Measurements from ENCODE around the gene ABCA9.

DNA sequence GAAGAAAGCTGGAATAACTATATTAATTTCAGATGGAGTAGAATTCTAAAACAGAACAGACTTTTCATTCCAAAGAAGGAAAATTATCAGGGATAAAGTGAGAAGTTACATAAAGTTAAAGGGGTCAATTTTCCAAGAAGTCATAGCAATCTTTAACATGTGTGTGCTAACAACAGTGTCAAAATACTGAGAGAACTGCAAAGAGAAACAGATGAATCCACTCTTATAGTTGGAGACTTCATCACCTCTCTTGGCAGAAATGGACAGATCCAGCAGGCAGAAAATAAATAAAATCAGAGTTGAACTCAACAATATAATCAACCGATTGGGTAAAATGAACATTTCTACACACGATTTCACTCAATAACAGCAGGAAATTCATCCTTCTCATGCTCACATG lies 5.4 kb downstream of the ABCA9 start:
- TF ChIP-seq POLR2AphosphoS5 (IDR thresholded peaks at IDR 0.05; ENCODE audit: low read depth, low read length), result no peak
- TF ChIP-seq, protein P1, sequence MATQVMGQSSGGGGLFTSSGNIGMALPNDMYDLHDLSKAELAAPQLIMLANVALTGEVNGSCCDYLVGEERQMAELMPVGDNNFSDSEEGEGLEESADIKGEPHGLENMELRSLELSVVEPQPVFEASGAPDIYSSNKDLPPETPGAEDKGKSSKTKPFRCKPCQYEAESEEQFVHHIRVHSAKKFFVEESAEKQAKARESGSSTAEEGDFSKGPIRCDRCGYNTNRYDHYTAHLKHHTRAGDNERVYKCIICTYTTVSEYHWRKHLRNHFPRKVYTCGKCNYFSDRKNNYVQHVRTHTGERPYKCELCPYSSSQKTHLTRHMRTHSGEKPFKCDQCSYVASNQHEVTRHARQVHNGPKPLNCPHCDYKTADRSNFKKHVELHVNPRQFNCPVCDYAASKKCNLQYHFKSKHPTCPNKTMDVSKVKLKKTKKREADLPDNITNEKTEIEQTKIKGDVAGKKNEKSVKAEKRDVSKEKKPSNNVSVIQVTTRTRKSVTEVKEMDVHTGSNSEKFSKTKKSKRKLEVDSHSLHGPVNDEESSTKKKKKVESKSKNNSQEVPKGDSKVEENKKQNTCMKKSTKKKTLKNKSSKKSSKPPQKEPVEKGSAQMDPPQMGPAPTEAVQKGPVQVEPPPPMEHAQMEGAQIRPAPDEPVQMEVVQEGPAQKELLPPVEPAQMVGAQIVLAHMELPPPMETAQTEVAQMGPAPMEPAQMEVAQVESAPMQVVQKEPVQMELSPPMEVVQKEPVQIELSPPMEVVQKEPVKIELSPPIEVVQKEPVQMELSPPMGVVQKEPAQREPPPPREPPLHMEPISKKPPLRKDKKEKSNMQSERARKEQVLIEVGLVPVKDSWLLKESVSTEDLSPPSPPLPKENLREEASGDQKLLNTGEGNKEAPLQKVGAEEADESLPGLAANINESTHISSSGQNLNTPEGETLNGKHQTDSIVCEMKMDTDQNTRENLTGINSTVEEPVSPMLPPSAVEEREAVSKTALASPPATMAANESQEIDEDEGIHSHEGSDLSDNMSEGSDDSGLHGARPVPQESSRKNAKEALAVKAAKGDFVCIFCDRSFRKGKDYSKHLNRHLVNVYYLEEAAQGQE (IDR thresholded peaks at IDR 0.05; ENCODE audit: insufficient read depth in 1 of 2, low read depth in 2 of 2, low read length in 2 of 2), result no peak

Measured in PFSK-1 (cell line).